ENCODE measurements around the gene AMBRA1.

GRCh38 chr11:46350695-46351094, 243.1 kb downstream of the AMBRA1 start:
- TF ChIP-seq CTCF (IDR thresholded peaks at IDR 0.05) (no peak), EP300 (IDR thresholded peaks at IDR 0.05) (no peak), POLR2A (IDR thresholded peaks at IDR 0.05) (no peak)
